ENCODE data around the gene FAM240B. TPM values are rescaled to one million over a fixed set of nuclear protein-coding genes. Genes with fewer than 3 reads are reported as not detected.

FAM240B gene
- total RNA-seq, 1 experiment from 2014 or later: not detected

- DNase-seq (ENCODE audit: low read depth): no peak
These were observed 49.2 kb downstream of the FAM240B start for GRCh38 chr9:38670542-38671371.

- DNase-seq (ENCODE audit: low read depth): no peak
These were observed 51.0 kb downstream of the FAM240B start for GRCh38 chr9:38668791-38669466.

- DNase-seq (ENCODE audit: low read depth): no peak
These were observed 57.0 kb downstream of the FAM240B start for GRCh38 chr9:38662763-38663593.

- no peak for DNase-seq (ENCODE audit: low read depth)
These were observed 60.4 kb downstream of the FAM240B start for GRCh38 chr9:38659538-38659937.

GRCh38 chr9:38656896-38657295 lies 63.0 kb downstream of the FAM240B start:
- DNase-seq (ENCODE audit: low read depth): no peak

GRCh38 chr9:38652486-38652885 lies 67.4 kb downstream of the FAM240B start:
- DNase-seq (ENCODE audit: low read depth): no peak

GRCh38 chr9:38652044-38652443 lies 67.9 kb downstream of the FAM240B start:
- no peak for DNase-seq (ENCODE audit: low read depth)

GRCh38 chr9:38651400-38652042 lies 68.4 kb downstream of the FAM240B start:
- DNase-seq (ENCODE audit: low read depth): no peak

GRCh38 chr9:38650564-38650963 lies 69.4 kb downstream of the FAM240B start:
- no peak for DNase-seq (ENCODE audit: low read depth)

- no peak for DNase-seq (ENCODE audit: low read depth)
These were observed 70.1 kb downstream of the FAM240B start for GRCh38 chr9:38649731-38650363.

GRCh38 chr9:38644601-38645000 lies 75.3 kb downstream of the FAM240B start:
- no peak for DNase-seq (ENCODE audit: low read depth)

Other genes starting within 250 kb of the FAM240B start
- not detected in 2 replicates for gene ANKRD18A, start 99.5 kb downstream of the FAM240B start, total RNA-seq (2014; rRNA removed; shearing (Covaris generic))